ENCODE measurements around the gene GABRB1.

DNA sequence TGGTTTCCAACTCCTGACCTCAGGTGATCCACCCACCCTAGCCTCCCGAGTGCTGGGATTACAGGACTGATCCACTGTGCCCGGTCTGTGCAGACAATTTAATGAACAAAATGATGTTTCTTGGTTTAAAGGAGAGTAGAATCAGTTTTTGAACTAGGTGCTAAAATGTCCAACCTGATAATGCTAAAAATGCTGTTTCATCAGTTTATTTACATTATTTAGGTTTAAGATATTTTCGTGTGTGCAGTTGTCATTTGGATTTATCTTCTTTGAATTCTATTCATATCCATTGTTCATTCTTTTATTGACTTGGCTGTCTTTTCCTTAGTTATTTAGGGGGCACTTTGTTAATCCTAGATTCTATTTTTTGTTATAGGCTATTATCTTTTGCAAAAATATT is 18.0 kb upstream of the GABRB1 start:
- TF ChIP-seq, protein P1, sequence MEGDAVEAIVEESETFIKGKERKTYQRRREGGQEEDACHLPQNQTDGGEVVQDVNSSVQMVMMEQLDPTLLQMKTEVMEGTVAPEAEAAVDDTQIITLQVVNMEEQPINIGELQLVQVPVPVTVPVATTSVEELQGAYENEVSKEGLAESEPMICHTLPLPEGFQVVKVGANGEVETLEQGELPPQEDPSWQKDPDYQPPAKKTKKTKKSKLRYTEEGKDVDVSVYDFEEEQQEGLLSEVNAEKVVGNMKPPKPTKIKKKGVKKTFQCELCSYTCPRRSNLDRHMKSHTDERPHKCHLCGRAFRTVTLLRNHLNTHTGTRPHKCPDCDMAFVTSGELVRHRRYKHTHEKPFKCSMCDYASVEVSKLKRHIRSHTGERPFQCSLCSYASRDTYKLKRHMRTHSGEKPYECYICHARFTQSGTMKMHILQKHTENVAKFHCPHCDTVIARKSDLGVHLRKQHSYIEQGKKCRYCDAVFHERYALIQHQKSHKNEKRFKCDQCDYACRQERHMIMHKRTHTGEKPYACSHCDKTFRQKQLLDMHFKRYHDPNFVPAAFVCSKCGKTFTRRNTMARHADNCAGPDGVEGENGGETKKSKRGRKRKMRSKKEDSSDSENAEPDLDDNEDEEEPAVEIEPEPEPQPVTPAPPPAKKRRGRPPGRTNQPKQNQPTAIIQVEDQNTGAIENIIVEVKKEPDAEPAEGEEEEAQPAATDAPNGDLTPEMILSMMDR (conservative IDR thresholded peaks at IDR 0.05; ENCODE audit: low read depth, low read length): no peak
- no peak for TF ChIP-seq EZH2 (IDR thresholded peaks at IDR 0.05; ENCODE audit: low read length, unreplicated experiment)
